ENCODE results near the gene ASCC1.

The ASCC1 gene

GRCh38 chr10:72204724-72205123 lies 11.4 kb downstream of the ASCC1 start:
- Histone ChIP-seq H3K4me3 (ENCODE audit: low read length) (no peak overlapping the region), H3F3A (ENCODE audit: insufficient read depth, low read length) (no peaks in the 10 kb centered on the region), H3K4me2 (ENCODE audit: low read depth, low read length) (no peak overlapping the region), H2AFZ (ENCODE audit: low read length) (no peak overlapping the region), H3K79me2 (ENCODE audit: low read length) (no peaks in the 10 kb centered on the region), H3K36me3 (replicated peaks; ENCODE audit: insufficient read depth, low read length) (no peaks in the 10 kb centered on the region), H4K20me1 (ENCODE audit: insufficient read depth, low read length) (no peaks in the 10 kb centered on the region), H3K4me1 (ENCODE audit: low read length) (no peaks in the 10 kb centered on the region), H3K9ac (ENCODE audit: low read length) (no peak overlapping the region), H3K9me2 (replicated peaks; ENCODE audit: insufficient read depth, low read length) (no peaks in the 10 kb centered on the region), H3K9me3 (replicated peaks; ENCODE audit: insufficient read depth, low read length) (no peaks in the 10 kb centered on the region), H3K27ac (ENCODE audit: low read length) (no peak overlapping the region), H3K27me3 (replicated peaks; ENCODE audit: insufficient read depth, low read length) (no peaks in the 10 kb centered on the region)
- TF ChIP-seq CTCF (IDR thresholded peaks at IDR 0.05; ENCODE audit: low read length) (no peak), EZH2 (optimal IDR thresholded peaks at IDR 0.05; ENCODE audit: low read depth, low read length) (no peak), EZH2phosphoT487 (IDR thresholded peaks at IDR 0.05; ENCODE audit: low read length) (no peak)
- DNase-seq: no peak

- Histone ChIP-seq H3K9ac (ENCODE audit: low read length) (no peak overlapping the region), H3K27ac (ENCODE audit: low read length) (no peak overlapping the region), H3K36me3 (replicated peaks; ENCODE audit: insufficient read depth, low read length) (no peaks in the 10 kb centered on the region), H3K9me3 (replicated peaks; ENCODE audit: insufficient read depth, low read length) (no peaks in the 10 kb centered on the region), H3F3A (ENCODE audit: insufficient read depth, low read length) (no peaks in the 10 kb centered on the region), H3K4me3 (ENCODE audit: low read length) (no peak overlapping the region), H2AFZ (ENCODE audit: low read length) (no peak overlapping the region), H3K27me3 (replicated peaks; ENCODE audit: insufficient read depth, low read length) (no peaks in the 10 kb centered on the region), H3K79me2 (ENCODE audit: low read length) (no peaks in the 10 kb centered on the region), H3K4me2 (ENCODE audit: low read depth, low read length) (no peak overlapping the region), H3K9me2 (replicated peaks; ENCODE audit: insufficient read depth, low read length) (no peaks in the 10 kb centered on the region), H4K20me1 (ENCODE audit: insufficient read depth, low read length) (no peaks in the 10 kb centered on the region), H3K4me1 (ENCODE audit: low read length) (no peaks in the 10 kb centered on the region)
- no peak for DNase-seq
- TF ChIP-seq EZH2phosphoT487 (IDR thresholded peaks at IDR 0.05; ENCODE audit: low read length) (no peak), EZH2 (optimal IDR thresholded peaks at IDR 0.05; ENCODE audit: low read depth, low read length) (no peak), CTCF (IDR thresholded peaks at IDR 0.05; ENCODE audit: low read length) (no peak)
Observed at GRCh38 chr10:72204296-72204695, 11.8 kb downstream of the ASCC1 start.

GRCh38 chr10:72201293-72201692 lies 14.8 kb downstream of the ASCC1 start:
- Histone ChIP-seq H3K4me1 (ENCODE audit: low read length) (no peaks in the 10 kb centered on the region), H4K20me1 (ENCODE audit: insufficient read depth, low read length) (no peaks in the 10 kb centered on the region), H3K27ac (ENCODE audit: low read length) (no peak overlapping the region), H3F3A (ENCODE audit: insufficient read depth, low read length) (no peaks in the 10 kb centered on the region), H3K9me3 (replicated peaks; ENCODE audit: insufficient read depth, low read length) (no peaks in the 10 kb centered on the region), H3K4me3 (ENCODE audit: low read length) (no peak overlapping the region), H2AFZ (ENCODE audit: low read length) (no peak overlapping the region), H3K79me2 (ENCODE audit: low read length) (no peaks in the 10 kb centered on the region), H3K9ac (ENCODE audit: low read length) (no peak overlapping the region), H3K36me3 (replicated peaks; ENCODE audit: insufficient read depth, low read length) (no peaks in the 10 kb centered on the region), H3K4me2 (ENCODE audit: low read depth, low read length) (no peak overlapping the region), H3K9me2 (replicated peaks; ENCODE audit: insufficient read depth, low read length) (no peaks in the 10 kb centered on the region), H3K27me3 (replicated peaks; ENCODE audit: insufficient read depth, low read length) (no peaks in the 10 kb centered on the region)
- no peak for DNase-seq
- no peak for TF ChIP-seq CTCF (IDR thresholded peaks at IDR 0.05; ENCODE audit: low read length)
- TF ChIP-seq EZH2 (optimal IDR thresholded peaks at IDR 0.05; ENCODE audit: low read depth, low read length): no peak
- no peak for TF ChIP-seq EZH2phosphoT487 (IDR thresholded peaks at IDR 0.05; ENCODE audit: low read length)
